Hepatocyte (in vitro differentiated cells): ENCODE data around the gene RBMX. TPM values are rescaled to one million over a fixed set of nuclear protein-coding genes. Genes with fewer than 3 reads are reported as not detected.
A peak's percentile ranks its signal among the peaks of the same experiment; 100 is the strongest.
"Not testable (repeated sequence)": the region's sequence is repeated elsewhere in the genome, so short reads cannot be mapped to it uniquely, and the experiment has no call there.

ENCODE experiments used
- DNase-seq: peaks from one replicate; pipeline ENCODE4 v3.0.0-alpha.2; 2016; ENCODE audit warnings: low spot score
- H2AFZ ChIP-seq: fragments of 200-600 bp; sonication (generic); 2 replicates; pipeline ENCODE4 v1.6.0; 2016; ENCODE audit warnings: antibody characterized with exemption, mild to moderate bottlenecking
- H3K27ac ChIP-seq: fragments of 200-600 bp; sonication (generic); 2 replicates; pipeline ENCODE4 v1.5.1; 2016; ENCODE audit warnings: mild to moderate bottlenecking
- H3K27me3 ChIP-seq: fragments of 200-600 bp; sonication (generic); 2 replicates; pipeline ENCODE4 v1.6.1; 2016
- H3K36me3 ChIP-seq: fragments of 200-600 bp; sonication (generic); replicated peaks from 2 replicates; pipeline ENCODE4 v1.5.1; 2016; ENCODE audit warnings: low read depth; ENCODE audit not compliant: insufficient read depth
- H3K4me1 ChIP-seq: fragments of 200-600 bp; sonication (generic); 2 replicates; pipeline ENCODE4 v1.5.1; 2016; ENCODE audit warnings: mild to moderate bottlenecking, moderate library complexity; ENCODE audit not compliant: insufficient read depth
- H3K4me2 ChIP-seq: fragments of 200-600 bp; sonication (generic); 2 replicates; pipeline ENCODE4 v1.6.0; 2016
- H3K4me3 ChIP-seq: fragments of 200-600 bp; sonication (generic); 2 replicates; pipeline ENCODE4 v1.5.1; 2016; ENCODE audit warnings: mild to moderate bottlenecking
- H3K79me2 ChIP-seq: fragments of 200-600 bp; sonication (generic); 2 replicates; pipeline ENCODE4 v1.6.0; 2017; ENCODE audit warnings: mild to moderate bottlenecking
- H3K9me2 ChIP-seq: fragments of 200-600 bp; sonication (generic); replicated peaks from 2 replicates; pipeline ENCODE4 v1.6.0; 2017; ENCODE audit warnings: mild to moderate bottlenecking; ENCODE audit not compliant: insufficient read depth
- H3K9me3 ChIP-seq: fragments of 200-600 bp; sonication (generic); 2 replicates; pipeline ENCODE4 v1.5.1; 2016; ENCODE audit warnings: low read depth, mild to moderate bottlenecking
- H4K20me1 ChIP-seq: fragments of 200-600 bp; sonication (generic); 2 replicates; pipeline ENCODE4 v1.6.0; 2016; ENCODE audit warnings: mild to moderate bottlenecking; ENCODE audit not compliant: insufficient read depth, poor library complexity, severe bottlenecking
- CTCF ChIP-seq: fragments of 200-600 bp; sonication (generic); IDR thresholded peaks from 2 replicates; pipeline ENCODE4 v1.5.1; 2016; ENCODE audit warnings: antibody characterized with exemption, mild to moderate bottlenecking; ENCODE audit not compliant: poor library complexity
- EZH2 ChIP-seq: fragments of 200-600 bp; sonication (generic); IDR thresholded peaks from 2 replicates; pipeline ENCODE4 v1.6.1; 2016; ENCODE audit warnings: antibody characterized with exemption, mild to moderate bottlenecking, borderline replicate concordance
- EZH2phosphoT487 ChIP-seq: fragments of 200-600 bp; sonication (generic); IDR thresholded peaks from one replicate; pipeline ENCODE4 v1.6.1; 2018; ENCODE audit warnings: antibody characterized with exemption, mild to moderate bottlenecking, low read depth, moderate library complexity; ENCODE audit not compliant: unreplicated experiment, severe bottlenecking
- WGBS: methylation state at CpG from one replicate; pipeline ENCODE4 v1.1.6; 2016; ENCODE audit warnings: low lambda C conversion rate; ENCODE audit errors: missing lambda C conversion rate; 5-methylcytosine and 5-hydroxymethylcytosine counted together
- polyA plus RNA-seq: library from polyadenylated mRNA; unstranded; fragments of >200 nt; fragmentation: Nextera tagmentation; extraction: Ambion mirVana; gene quantifications from 2 replicates; pipeline ENCODE4 v1.2.1, GENCODE V29; 2016
- total RNA-seq: library from RNA; depleted of rRNA; stranded (reverse); fragments of >200 nt; gene quantifications from 2 replicates; pipeline ENCODE4 v1.2.3, GENCODE V29; 2014

RBMX gene
- total RNA-seq (253 and 262 TPM in 2 replicates), polyA plus RNA-seq (116 and 133 TPM in 2 replicates)

GRCh38 chrX:136880452-136881013 is at the start of gene RBMX:
Gene RBMX, minus strand, starts transcription at chrX:136880725. Its CDS starts 1,298 bp downstream, at chrX:136879427.
- H3K79me2 ChIP-seq = peaks cover 47% of the 10 kb centered on the region
- H3K27me3 ChIP-seq = no peaks in the 10 kb centered on the region
- H3K4me2 ChIP-seq = peak within 1 kb of the TSS; percentile 69
- peaks cover 23% of the 10 kb centered on the region for H4K20me1 ChIP-seq
- H3K9me2 ChIP-seq = no peaks in the 10 kb centered on the region
- WGBS = 53% methylated on average over 34 of the region's 34 CpGs
- H3K27ac ChIP-seq = peak within 1 kb of the TSS; percentile 94
- H2AFZ ChIP-seq = peak within 1 kb of the TSS; percentile 70
- H3K36me3 ChIP-seq = no peaks in the 10 kb centered on the region
- no peaks in the 10 kb centered on the region for H3K9me3 ChIP-seq
- no peak for TF ChIP-seq CTCF
- H3K4me1 ChIP-seq = no peaks in the 10 kb centered on the region
- H3K4me3 ChIP-seq = peak within 1 kb of the TSS; percentile 76
- peak; percentile 91 for DNase-seq

GRCh38 chrX:136921438-136921837 is 40.9 kb upstream of the RBMX start:
- 97% methylated on average over 13 of the region's 25 CpGs for WGBS
- H3K27ac ChIP-seq, H3K27me3 ChIP-seq, H3K4me3 ChIP-seq, DNase-seq, H3K4me2 ChIP-seq, H3K9me3 ChIP-seq, H2AFZ ChIP-seq, H3K79me2 ChIP-seq, H3K4me1 ChIP-seq, H3K9me2 ChIP-seq, H3K36me3 ChIP-seq, H4K20me1 ChIP-seq: not testable (repeated sequence)

- H3K9me2 ChIP-seq = no peaks in the 10 kb centered on the region
- H3K4me1 ChIP-seq = no peaks in the 10 kb centered on the region
- no peak overlapping the region for H3K27ac ChIP-seq
- H3K79me2 ChIP-seq = no peaks in the 10 kb centered on the region
- no peaks in the 10 kb centered on the region for H4K20me1 ChIP-seq
- DNase-seq = no peak
- H2AFZ ChIP-seq = no peak overlapping the region
- no peaks in the 10 kb centered on the region for H3K27me3 ChIP-seq
- no peak overlapping the region for H3K4me3 ChIP-seq
- no peak for TF ChIP-seq EZH2
- TF ChIP-seq EZH2phosphoT487 = no peak
- H3K9me3 ChIP-seq = no peaks in the 10 kb centered on the region
- H3K36me3 ChIP-seq = no peaks in the 10 kb centered on the region
- no peak overlapping the region for H3K4me2 ChIP-seq
Observed at GRCh38 chrX:136920001-136920400, 39.5 kb upstream of the RBMX start.

- Histone ChIP-seq H3K4me2 (no peak overlapping the region), H3K36me3 (no peaks in the 10 kb centered on the region), H3K9me2 (no peaks in the 10 kb centered on the region), H3K79me2 (no peaks in the 10 kb centered on the region), H3K27ac (no peak overlapping the region), H3K27me3 (no peaks in the 10 kb centered on the region), H2AFZ (no peak overlapping the region), H3K4me1 (no peaks in the 10 kb centered on the region), H3K4me3 (no peak overlapping the region), H3K9me3 (no peaks in the 10 kb centered on the region), H4K20me1 (no peaks in the 10 kb centered on the region)
- TF ChIP-seq EZH2phosphoT487 (no peak), EZH2 (no peak), CTCF (no peak)
- WGBS = 93% methylated on average over 2 of the region's 2 CpGs
- no peak for DNase-seq
Observed at GRCh38 chrX:136916827-136917226, 36.3 kb upstream of the RBMX start.

GRCh38 chrX:136911661-136912060 is 31.1 kb upstream of the RBMX start:
- H3K9me2 ChIP-seq, H2AFZ ChIP-seq, H3K27me3 ChIP-seq, H3K4me1 ChIP-seq, H3K9me3 ChIP-seq, H4K20me1 ChIP-seq, DNase-seq, H3K79me2 ChIP-seq, H3K4me2 ChIP-seq, H3K4me3 ChIP-seq, H3K36me3 ChIP-seq: not testable (repeated sequence)
- peak overlapping the region; percentile 40 for H3K27ac ChIP-seq
- WGBS = 64% methylated on average over 7 of the region's 7 CpGs
